Measurements from ENCODE around the gene PPP1R2. TPM values are rescaled to one million over a fixed set of nuclear protein-coding genes. Genes with fewer than 3 reads are reported as not detected.

Gene PPP1R2
- total RNA-seq: 56.9 and 63.2 TPM in 2 replicates

GRCh38 chr3:195542698-195543499 lies at the start of gene PPP1R2:
PPP1R2 (minus strand) TSS chr3:195543325; CDS start chr3:195543025, 300 bp downstream.

GRCh38 chr3:195583831-195584542 lies 40.9 kb upstream of the PPP1R2 start, which contains the start of gene APOD:
APOD (minus strand) TSS chr3:195583940; CDS start chr3:195579461, 4,479 bp downstream.

Other genes starting within 250 kb of the PPP1R2 start
- gene ACAP2, start 100.3 kb downstream of the PPP1R2 start, total RNA-seq: 32.7 and 45.1 TPM in 2 replicates
- 45.9 and 53.8 TPM in 2 replicates for gene APOD, start 40.6 kb upstream of the PPP1R2 start, total RNA-seq
- gene MUC20, start 177.7 kb upstream of the PPP1R2 start, total RNA-seq: 1.3 TPM in 1 of 2 replicates, not detected in the other